Left kidney (tissue), 8 donors: ENCODE results near the gene NDOR1. TPM values are rescaled to one million over a fixed set of nuclear protein-coding genes. Genes with fewer than 3 reads are reported as not detected.

Source experiments
- DNase-seq: peaks from one replicate; pipeline ENCODE4 v3.0.0-alpha.2; 2013
- long read RNA-seq, 8 donors: transcript quantifications; one replicate each; lab custom pipeline, GENCODE V29; 2026
- polyA plus RNA-seq: library from polyadenylated mRNA; unstranded; fragments of 120-200 nt; gene quantifications from one replicate; pipeline ENCODE4 v1.2.1, GENCODE V29; 2013; ENCODE audit not compliant: insufficient read length

The NDOR1 gene
- 12.2 TPM for polyA plus RNA-seq
- long read RNA-seq, donor 1 = 0 reads
- long read RNA-seq, donor 2, partial matches to known transcripts = 0 of 1 reads
- long read RNA-seq, donor 2, other reads (novel, unspliced or antisense) = 0 of 1 reads
- long read RNA-seq, donor 3, partial matches to known transcripts = 0 of 1 reads
- long read RNA-seq, donor 3, other reads (novel, unspliced or antisense) = 0 of 1 reads
- long read RNA-seq, donor 4 = 0 reads
- long read RNA-seq, donor 5 = 0 reads
- long read RNA-seq, donor 6 = 0 reads
- long read RNA-seq, donor 7, partial matches to known transcripts = 0 of 1 reads
- long read RNA-seq, donor 7, other reads (novel, unspliced or antisense) = 0 of 1 reads
- long read RNA-seq, donor 8 = 0 reads

- peak; percentile 88 for DNase-seq
Measured at GRCh38 chr9:137205126-137206069, at the start of gene NDOR1, which contains the start of gene TMEM203. Gene NDOR1, plus strand, starts transcription at chr9:137205700. Its CDS starts 78 bp downstream, at chr9:137205778. Gene TMEM203, minus strand, starts transcription at chr9:137205648. Its CDS starts 234 bp downstream, at chr9:137205414.

GRCh38 chr9:137156567-137157375, 48.7 kb upstream of the NDOR1 start:
- no peak for DNase-seq

- DNase-seq = no peak
Measured at GRCh38 chr9:137157618-137158415, 47.7 kb upstream of the NDOR1 start.

GRCh38 chr9:137158625-137159024, 46.9 kb upstream of the NDOR1 start:
- DNase-seq = no peak

GRCh38 chr9:137159105-137160053, 46.1 kb upstream of the NDOR1 start:
- no peak for DNase-seq

- no peak for DNase-seq
Measured at GRCh38 chr9:137160054-137160425, 45.5 kb upstream of the NDOR1 start.

GRCh38 chr9:137160716-137161557, 44.6 kb upstream of the NDOR1 start:
- no peak for DNase-seq

DNA sequence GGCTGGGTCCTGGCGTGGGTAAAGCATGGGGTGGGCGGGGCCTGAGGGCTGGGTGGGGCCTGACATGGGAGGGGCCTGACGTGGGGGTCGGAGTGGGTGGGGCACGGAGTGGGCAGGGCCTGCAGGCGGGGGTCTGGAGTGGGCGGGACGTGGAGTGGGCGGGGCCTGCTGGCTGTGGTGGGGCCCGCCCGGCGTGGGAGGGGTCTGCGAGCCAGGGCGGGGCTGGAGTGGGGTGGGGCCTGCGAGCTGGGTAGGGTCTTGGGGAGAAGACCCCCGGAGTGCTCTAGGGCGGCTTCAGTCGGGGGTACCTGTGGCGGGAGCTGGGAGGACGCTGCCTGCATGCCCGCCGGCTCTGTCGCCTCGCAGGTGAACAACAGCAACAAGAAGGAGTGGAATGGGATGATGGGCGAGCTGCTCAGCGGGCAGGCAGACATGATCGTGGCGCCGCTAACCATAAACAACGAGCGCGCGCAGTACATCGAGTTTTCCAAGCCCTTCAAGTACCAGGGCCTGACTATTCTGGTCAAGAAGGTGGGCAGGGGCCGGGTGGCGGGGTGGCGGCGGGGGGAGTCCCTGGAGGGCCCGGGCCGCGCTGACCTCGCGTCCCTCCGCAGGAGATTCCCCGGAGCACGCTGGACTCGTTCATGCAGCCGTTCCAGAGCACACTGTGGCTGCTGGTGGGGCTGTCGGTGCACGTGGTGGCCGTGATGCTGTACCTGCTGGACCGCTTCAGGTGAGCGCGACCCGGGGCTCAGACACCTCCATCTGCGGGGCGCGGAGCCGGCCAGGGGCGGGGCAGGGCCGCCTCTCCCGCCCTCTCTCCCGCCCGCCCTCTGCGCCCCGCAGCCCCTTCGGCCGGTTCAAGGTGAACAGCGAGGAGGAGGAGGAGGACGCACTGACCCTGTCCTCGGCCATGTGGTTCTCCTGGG, 43.7 kb upstream of the NDOR1 start:
- no peak for DNase-seq

GRCh38 chr9:137162505-137163364, 42.8 kb upstream of the NDOR1 start:
- DNase-seq = no peak

GRCh38 chr9:137163365-137163715, 42.2 kb upstream of the NDOR1 start:
- no peak for DNase-seq

DNA sequence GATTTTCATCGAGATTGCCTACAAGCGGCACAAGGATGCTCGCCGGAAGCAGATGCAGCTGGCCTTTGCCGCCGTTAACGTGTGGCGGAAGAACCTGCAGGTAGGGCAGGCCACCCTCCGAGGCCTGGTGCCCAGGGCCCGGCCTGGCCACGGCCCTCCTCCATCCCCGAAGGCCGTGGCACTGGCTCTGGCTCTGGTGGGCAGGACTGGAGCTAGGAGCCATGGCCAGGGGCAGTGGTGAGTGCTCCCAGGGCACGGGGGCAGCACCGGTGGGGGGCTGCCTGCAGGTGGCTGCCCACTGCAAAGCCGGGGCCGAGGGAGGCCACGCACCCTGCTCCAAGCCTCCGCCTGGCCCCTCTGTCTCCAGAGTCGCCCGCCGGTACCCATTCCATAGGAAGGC, 41.7 kb upstream of the NDOR1 start:
- no peak for DNase-seq

DNA sequence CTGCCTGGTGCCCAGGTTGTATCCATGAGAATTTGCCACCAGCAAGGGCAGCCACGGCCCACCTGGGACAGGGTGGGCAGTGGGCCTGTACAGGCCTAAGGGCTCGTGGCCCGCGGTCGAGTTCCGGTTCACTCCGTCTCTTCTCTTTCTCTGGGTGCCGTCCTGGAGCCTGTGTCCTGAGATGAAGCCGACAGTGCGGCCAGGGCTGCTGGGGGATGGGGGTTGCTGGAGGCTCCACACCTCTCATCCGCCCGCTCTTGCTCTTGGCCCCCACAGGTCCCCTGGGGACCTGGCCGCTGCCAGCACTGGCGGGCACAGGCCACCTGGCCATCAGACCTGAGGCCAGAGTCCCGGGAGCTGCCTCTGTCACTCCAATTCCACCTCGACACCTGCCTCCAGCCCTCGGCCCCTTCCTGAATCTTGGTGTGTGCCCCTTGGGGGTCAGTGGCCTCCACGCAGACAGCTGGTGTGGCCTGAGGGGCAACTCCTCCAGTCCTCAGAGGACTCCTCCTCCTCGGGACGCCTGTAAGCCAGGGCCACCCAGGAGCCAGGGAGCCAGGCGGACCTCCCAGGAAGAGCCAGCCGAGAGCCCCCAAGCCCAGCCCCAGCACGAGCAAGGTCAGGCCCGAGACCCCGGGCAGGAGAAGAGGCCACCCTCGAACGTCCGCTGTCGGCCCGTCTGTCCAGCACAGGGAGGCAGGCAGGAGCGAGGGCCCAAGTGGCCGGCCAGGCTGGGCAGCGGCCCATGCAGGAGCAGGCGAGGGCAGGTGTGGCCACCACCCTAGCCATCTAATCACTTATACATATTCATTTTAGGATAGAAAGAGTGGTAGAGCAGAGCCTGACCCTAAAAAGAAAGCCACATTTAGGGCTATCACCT, 40.9 kb upstream of the NDOR1 start:
- DNase-seq = no peak

DNA sequence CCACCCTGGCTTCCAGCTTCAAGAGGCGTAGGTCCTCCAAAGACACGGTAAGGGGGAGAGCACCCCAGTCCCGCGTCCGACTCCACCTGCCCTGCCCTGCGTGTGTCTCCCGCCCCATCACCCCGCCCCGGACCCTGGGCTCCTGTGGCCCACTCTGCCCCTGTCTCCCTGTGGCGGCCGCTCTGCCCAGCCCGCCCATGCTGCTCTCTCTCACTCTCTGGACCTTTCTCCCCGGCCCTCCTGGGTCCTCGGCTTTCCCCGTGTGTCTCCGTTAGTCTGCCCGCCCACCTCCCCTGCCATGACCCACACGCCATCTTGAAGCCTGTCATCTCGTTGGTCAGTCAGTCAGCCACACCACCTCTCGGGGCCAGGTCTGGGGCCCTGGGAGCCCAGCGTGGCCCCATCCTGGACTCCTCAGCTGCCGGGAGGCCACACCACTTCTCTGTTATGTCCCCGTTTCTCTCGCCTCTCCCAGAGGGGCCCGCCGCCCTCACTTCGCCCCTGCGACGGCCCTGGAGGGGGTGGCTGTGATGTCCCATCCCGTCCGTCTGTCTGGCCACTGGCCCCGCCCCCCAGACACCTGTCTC, 40.2 kb upstream of the NDOR1 start:
- DNase-seq = no peak

DNA sequence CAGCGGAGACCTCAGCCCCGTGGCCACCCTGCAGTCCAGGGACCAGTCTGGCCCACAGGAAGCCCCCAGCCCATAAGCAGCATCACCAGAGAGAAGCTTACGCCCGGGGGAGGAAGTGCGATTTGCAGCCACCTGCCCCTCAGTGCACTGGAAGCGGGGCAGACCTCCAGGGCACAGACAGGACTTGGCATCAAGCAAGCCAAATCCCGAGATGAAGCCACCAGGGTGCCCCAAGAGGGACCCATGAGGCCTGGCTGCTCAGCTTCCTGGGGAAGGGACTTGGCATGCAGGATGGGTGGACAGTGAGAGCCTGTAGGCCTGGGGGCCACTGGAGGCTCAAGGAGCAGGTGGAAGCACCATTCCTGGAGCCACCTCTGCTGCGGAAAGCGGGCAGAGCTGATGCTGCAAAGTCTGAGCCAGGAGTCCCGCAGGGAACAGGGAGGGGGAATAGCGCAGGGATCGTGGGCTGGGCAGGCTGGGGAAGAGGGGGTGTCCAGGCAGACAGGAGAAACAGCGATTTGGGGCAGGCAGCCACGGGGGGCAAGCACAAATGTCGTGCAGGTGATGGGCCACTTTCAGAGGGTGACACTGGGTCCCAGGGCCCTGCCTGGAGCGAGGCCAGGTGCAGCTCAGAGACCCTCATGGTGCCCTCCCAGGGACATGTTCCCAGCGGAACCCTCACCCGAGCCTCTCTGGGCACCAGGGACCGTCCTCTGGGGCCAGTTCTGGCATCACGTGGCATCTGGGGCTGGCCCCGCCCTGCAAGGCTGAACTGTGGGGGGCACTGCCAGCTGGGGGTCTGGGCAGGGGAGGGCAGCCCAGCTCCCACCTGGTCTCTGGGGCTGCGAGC, 38.9 kb upstream of the NDOR1 start:
- DNase-seq = no peak
